Left cardiac atrium (tissue), 4 donors: Measurements from ENCODE around the gene CDC20B. TPM values are rescaled to one million over a fixed set of nuclear protein-coding genes. Genes with fewer than 3 reads are reported as not detected.

Experiments used
- ATAC-seq, 2 donors: fragments of 200-7000 bp; cut with Tn5 transposase; one replicate each; pipeline ENCODE4 v1.9.1; 2020; ENCODE audit warnings: mild to moderate bottlenecking in 2 of 2, moderate library complexity in 2 of 2
- DNase-seq: peaks from one replicate; pipeline ENCODE4 v3.0.0-alpha.2; 2020
- intact Hi-C, 2 donors: fragments of 100-400 bp; cut with DNase I; formaldehyde crosslinking; loops; one replicate each; pipeline versions ENCODE4 v1.14.1 to v1.15.1; 2022 to 2023
- microRNA-seq, 2 donors: library from miRNA; unstranded; fragments of <30 nt; microRNA quantifications; one replicate each; pipeline ENCODE4 v1.2.0, GENCODE V29; 2020
- total RNA-seq, 2 donors: library from RNA; stranded (reverse); fragmentation: NEBNext Ultra II Directional; extraction: Animal tissue kit (Norgen Biotek cat#: 25700); gene quantifications; one replicate each; pipeline ENCODE4 v1.2.1, GENCODE V29; 2021
- donor health status: DM: no; HTN: yes; CAD: no.
- donor health status: DM: no; HTN: yes; CAD: no; lungs with severe emphysema.
- donor health status: DM: yes; HTN: yes; CAD: no.
- donor health status: Dilated cardiomyopathy.

Gene CDC20B
- total RNA-seq, 2 donors from 2014 or later: not detected

DNA sequence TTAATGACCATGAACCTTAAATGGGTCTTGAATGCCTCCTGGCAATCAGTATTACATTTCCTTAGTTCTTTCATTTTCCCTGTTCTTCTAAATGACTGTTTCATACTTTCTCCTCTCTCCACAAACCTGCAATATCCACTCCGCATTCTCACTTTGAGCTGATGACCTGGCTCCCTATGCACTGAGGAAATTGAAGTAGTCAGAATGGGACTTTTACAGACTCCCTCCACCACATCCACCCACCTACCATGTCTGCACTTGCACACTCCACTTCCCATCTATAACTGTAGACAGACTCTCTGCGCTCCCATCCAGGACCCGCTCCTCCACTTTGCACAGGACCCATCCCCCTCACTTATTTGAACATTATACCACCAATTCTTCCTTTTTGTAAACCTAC lies 106.7 kb downstream of the CDC20B start:
- ATAC-seq: no peak
- intact Hi-C loops: no loop called here
- no peak for DNase-seq

DNA sequence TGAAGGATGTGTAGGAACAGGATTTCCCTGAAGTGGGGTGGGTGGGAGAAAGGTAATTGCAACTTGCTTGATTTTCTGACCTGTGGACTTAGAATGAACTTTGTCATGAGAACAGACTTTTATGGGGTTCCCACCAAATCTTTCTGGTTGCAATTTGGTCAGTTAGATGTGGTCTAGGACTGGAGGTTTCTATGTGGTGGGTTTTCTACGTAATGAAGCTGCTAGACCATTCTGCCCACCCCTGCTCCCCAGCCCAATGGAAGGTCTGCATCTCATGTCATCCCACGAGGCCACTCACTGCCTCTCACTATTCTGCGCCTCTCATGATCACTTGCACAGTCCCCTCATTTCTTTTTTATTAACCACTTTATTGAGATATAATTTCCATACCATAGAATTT lies 108.5 kb downstream of the CDC20B start:
- ATAC-seq: no peak
- intact Hi-C loops: no loop called here
- no peak for DNase-seq

DNA sequence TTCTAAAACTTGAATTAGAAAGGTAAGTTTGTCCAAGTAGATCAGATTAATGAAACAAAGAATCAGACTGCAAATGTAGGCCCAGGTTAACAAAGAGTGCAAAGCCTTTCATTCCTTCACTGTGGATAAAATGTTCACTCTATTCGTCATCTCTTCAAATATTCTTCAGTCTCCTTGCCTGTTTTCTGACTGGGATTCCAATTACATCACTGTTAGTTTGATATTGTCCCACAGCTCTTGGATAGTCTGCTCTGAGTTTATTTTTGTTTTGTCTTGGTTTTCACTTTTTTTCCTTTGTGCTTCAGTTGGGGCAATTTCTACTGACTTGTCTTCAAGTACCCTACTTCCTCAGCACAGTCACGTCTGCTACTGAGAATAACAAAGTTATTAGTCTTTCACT lies 109.1 kb downstream of the CDC20B start:
- intact Hi-C loops: no loop called here
- ATAC-seq: no peak

DNA sequence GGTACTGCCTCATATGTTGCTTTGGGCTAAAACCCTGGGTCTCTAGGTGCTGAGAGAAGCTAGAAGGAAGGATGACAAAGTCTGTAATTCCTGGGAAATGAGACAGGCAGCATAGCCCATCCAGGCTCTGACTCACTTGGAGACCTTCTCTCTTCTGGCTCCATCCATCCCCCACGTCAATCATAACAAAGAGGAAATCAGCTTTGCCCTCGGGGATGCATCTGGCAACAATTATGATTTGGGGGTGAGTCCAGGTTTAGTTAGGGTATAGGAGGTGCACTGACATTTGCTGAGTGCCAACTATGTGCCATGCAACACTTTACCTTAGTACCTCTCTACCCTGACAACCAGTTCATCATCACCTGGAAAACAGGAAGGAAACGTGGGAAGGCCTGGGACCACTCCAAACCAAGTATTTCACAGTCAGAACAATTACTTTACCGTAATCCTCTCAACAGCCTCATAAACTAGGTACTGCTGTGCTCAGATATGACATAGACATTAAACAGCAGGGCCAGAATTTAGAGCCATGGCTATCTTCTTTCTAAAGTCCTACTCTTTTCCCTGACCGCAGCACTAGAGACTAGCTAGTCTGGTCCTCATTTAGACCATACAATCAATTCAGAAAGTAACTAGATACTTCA lies 109.6 kb downstream of the CDC20B start:
- DNase-seq (no peak), ATAC-seq (no peak)
- intact Hi-C loops: no loop called here

More for the DNA sequence above, 109.1 kb downstream of the CDC20B start:
- no peak for DNase-seq

Small RNA genes within 50 kb of the gene (microRNA-seq; reads per million reads assigned to microRNA genes)
- gene MIR449A (1.0 to 4.1 reads per million in 2 donors), gene MIR449B (0 to 0.27 reads per million in 2 donors), gene MIR449C (0 to 0.27 reads per million in 2 donors)

Other genes with a start within 250 kb of the CDC20B start
- gene ESM1, start 187.6 kb downstream of the CDC20B start, total RNA-seq: under 1 TPM in 1 of 2 donors, not detected in 1; 0.18 TPM
- 1 to 10 TPM in 1 of 2 donors, under 1 TPM in 1; 0.26 to 2.9 TPM for gene GZMK, start 148.9 kb downstream of the CDC20B start, total RNA-seq
- gene GZMA, start 70.5 kb downstream of the CDC20B start, total RNA-seq: 1 to 10 TPM in 1 of 2 donors, under 1 TPM in 1; 0.37 to 3.1 TPM
- gene GPX8, start 13.0 kb downstream of the CDC20B start, total RNA-seq: 10 to 100 TPM; 14.5 to 21.8 TPM
- not detected for gene MCIDAS, start 54.1 kb upstream of the CDC20B start, total RNA-seq
- gene CCNO, start 60.4 kb upstream of the CDC20B start, total RNA-seq: under 1 TPM in 1 of 2 donors, not detected in 1; 0.16 TPM
- gene DHX29, start 134.5 kb upstream of the CDC20B start, total RNA-seq: 10 to 100 TPM; 17.0 to 21.5 TPM
- gene MTREX, start 134.8 kb upstream of the CDC20B start, total RNA-seq: 10 to 100 TPM; 54.8 to 65.9 TPM